ENCODE results near the gene MAP3K8.

Gene MAP3K8

DNA sequence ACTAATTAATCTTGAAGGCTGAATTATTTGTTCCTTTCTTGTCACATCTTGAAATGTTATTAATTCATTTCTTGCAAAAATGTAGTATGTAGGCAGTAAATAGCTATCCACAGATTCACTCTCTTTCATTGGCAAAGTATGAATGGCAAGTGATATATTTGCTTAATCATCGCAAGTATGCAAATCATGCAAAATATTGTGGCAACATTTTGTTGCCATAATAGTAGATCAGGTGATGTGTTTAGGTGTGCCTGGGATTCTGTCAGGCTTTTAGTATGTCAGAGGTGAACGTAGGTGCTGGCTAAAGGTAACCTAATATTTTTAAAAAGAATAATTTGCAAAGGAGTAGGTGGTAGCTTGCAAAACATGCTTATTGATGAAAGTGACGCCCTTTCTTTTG lies 5.9 kb downstream of the MAP3K8 start:
- H2BK120ac ChIP-seq (ENCODE audit: insufficient read depth, low read length, poor library complexity), result no peak overlapping the region

DNA sequence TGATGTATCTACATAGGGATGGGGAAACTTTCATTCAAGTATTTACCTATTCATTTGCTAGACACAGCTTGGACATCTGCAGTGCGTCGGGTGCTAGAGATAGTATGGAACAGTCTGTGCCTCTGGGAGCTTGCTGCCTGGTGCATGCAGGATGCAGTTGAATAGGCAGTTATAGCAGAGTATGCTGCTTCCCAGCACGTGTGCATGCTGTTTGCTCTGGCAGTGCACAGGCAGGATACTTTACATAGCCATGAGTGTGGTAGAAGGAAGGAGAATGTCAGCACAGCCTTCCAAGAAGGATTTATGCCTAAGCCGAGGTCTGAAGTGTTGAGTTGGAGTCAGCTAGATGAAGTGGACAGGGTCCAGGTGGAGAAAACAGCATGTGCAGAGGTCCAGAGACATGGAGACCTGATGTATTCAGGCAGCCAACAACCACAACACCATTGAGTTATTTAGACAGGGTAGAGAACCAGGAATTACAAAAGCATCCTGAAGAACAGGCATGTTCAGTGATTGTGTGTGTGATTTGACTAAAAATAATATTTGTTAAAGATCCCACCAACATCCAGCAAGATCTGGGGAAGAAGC lies 8.1 kb downstream of the MAP3K8 start:
- peaks cover 4% of the 10 kb centered on the region for H3K79me2 ChIP-seq (ENCODE audit: control insufficient read depth, insufficient read depth, low read length, poor library complexity)
- H2AK5ac ChIP-seq (ENCODE audit: low read length), result no peak overlapping the region
- H3K4me3 ChIP-seq (ENCODE audit: low read depth, low read length), result no peak overlapping the region
- no peaks in the 10 kb centered on the region for H3K79me1 ChIP-seq (ENCODE audit: low read length)
- H3K4me2 ChIP-seq (ENCODE audit: low read length), result no peak overlapping the region
- no peaks in the 10 kb centered on the region for H3K9me3 ChIP-seq (ENCODE audit: insufficient read depth, low read depth, low read length)
- H3K23ac ChIP-seq (ENCODE audit: low read length), result no peak overlapping the region
- no peak overlapping the region for H2BK12ac ChIP-seq (ENCODE audit: low read length)
- no peak overlapping the region for H3K14ac ChIP-seq (ENCODE audit: low read length)
- peaks cover 9 to 21% of the 10 kb centered on the region in 2 experiments for H3K36me3 ChIP-seq (ENCODE audit: control insufficient read depth in 1 of 2, insufficient read depth in 2 of 2, low read length in 2 of 2)
- H4K91ac ChIP-seq (ENCODE audit: low read depth, low read length), result no peak overlapping the region
- no peak overlapping the region for H3K9ac ChIP-seq (ENCODE audit: low read length)
- no peak for DNase-seq
- H3K18ac ChIP-seq (ENCODE audit: low read length), result no peak overlapping the region
- no peaks in the 10 kb centered on the region for H3K27me3 ChIP-seq (ENCODE audit: insufficient read depth, low read length)
- no peak overlapping the region for H4K12ac ChIP-seq (ENCODE audit: low read depth, low read length)
- H3K4me1 ChIP-seq (ENCODE audit: control insufficient read depth in 1 of 2, insufficient read depth in 2 of 2, low read length in 2 of 2), result peaks cover 5 to 7% of the 10 kb centered on the region in 2 experiments
- no peak overlapping the region for H2AFZ ChIP-seq (ENCODE audit: insufficient read depth, low read length, poor library complexity)
- H3K27ac ChIP-seq (ENCODE audit: low read depth, low read length), result no peak overlapping the region
- no CpG with 5 or more reads among the region's 4 CpGs for WGBS (ENCODE audit: extremely low coverage, insufficient coverage, insufficient read length)
- H4K8ac ChIP-seq (ENCODE audit: low read depth, low read length), result no peak overlapping the region
- no peak overlapping the region for H2BK120ac ChIP-seq (ENCODE audit: insufficient read depth, low read length, poor library complexity)
- no peak overlapping the region for H3K4ac ChIP-seq (ENCODE audit: low read depth, low read length)
- no peak overlapping the region for H2BK5ac ChIP-seq (ENCODE audit: low read depth, low read length, poor library complexity)

More for the DNA sequence above, 5.9 kb downstream of the MAP3K8 start:
- no peak overlapping the region for H4K8ac ChIP-seq (ENCODE audit: low read depth, low read length)
- H3K27me3 ChIP-seq (ENCODE audit: insufficient read depth, low read length), result no peaks in the 10 kb centered on the region
- peaks cover 7 to 18% of the 10 kb centered on the region in 2 experiments for H3K36me3 ChIP-seq (ENCODE audit: control insufficient read depth in 1 of 2, insufficient read depth in 2 of 2, low read length in 2 of 2)
- H3K79me2 ChIP-seq (ENCODE audit: control insufficient read depth, insufficient read depth, low read length, poor library complexity), result peaks cover 5% of the 10 kb centered on the region
- H2AK5ac ChIP-seq (ENCODE audit: low read length), result no peak overlapping the region
- H2AFZ ChIP-seq (ENCODE audit: insufficient read depth, low read length, poor library complexity), result no peak overlapping the region
- no peak overlapping the region for H3K23ac ChIP-seq (ENCODE audit: low read length)
- no peak overlapping the region for H2BK12ac ChIP-seq (ENCODE audit: low read length)
- no peak overlapping the region for H3K18ac ChIP-seq (ENCODE audit: low read length)
- H3K27ac ChIP-seq (ENCODE audit: low read depth, low read length), result no peak overlapping the region
- no peak overlapping the region for H3K4ac ChIP-seq (ENCODE audit: low read depth, low read length)
- DNase-seq, result peak; percentile 57 to 95
- no peak overlapping the region for H3K4me2 ChIP-seq (ENCODE audit: low read length)
- H3K4me1 ChIP-seq (ENCODE audit: control insufficient read depth in 1 of 2, insufficient read depth in 2 of 2, low read length in 2 of 2), result peaks cover 5 to 7% of the 10 kb centered on the region in 2 experiments
- H4K12ac ChIP-seq (ENCODE audit: low read depth, low read length), result no peak overlapping the region
- no CpG with 5 or more reads among the region's 3 CpGs for WGBS (ENCODE audit: extremely low coverage, insufficient coverage, insufficient read length)
- H4K91ac ChIP-seq (ENCODE audit: low read depth, low read length), result no peak overlapping the region
- no peak overlapping the region for H3K14ac ChIP-seq (ENCODE audit: low read length)
- no peak overlapping the region for H2BK5ac ChIP-seq (ENCODE audit: low read depth, low read length, poor library complexity)
- H3K79me1 ChIP-seq (ENCODE audit: low read length), result peaks cover 5% of the 10 kb centered on the region
- H3K4me3 ChIP-seq (ENCODE audit: low read depth, low read length), result no peak overlapping the region
- no peak overlapping the region for H3K9ac ChIP-seq (ENCODE audit: low read length)
- no peaks in the 10 kb centered on the region for H3K9me3 ChIP-seq (ENCODE audit: insufficient read depth, low read depth, low read length)

DNA sequence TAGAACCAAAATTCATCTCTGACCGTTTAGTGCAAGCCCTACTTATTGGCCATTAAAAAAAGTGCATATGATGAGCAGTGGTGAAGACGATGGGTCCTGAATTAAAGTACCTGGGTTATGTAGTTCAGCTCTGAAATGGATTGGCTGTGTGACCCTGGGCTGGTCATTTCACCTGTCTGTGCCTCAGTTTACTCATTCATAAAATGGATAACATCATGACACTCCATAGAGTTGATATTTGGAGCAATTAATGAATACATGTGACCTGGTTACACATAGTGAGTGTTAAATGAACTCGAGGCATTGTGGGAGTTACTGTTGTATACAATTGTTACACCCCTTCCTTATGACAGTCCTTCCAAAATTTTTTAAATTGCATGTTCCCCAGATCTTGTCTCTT lies 9.1 kb downstream of the MAP3K8 start:
- Histone ChIP-seq H3K36me3 (ENCODE audit: control insufficient read depth in 1 of 2, insufficient read depth in 2 of 2, low read length in 2 of 2) (peaks cover 9 to 20% of the 10 kb centered on the region in 2 experiments), H2AK5ac (ENCODE audit: low read length) (no peak overlapping the region), H3K27me3 (ENCODE audit: insufficient read depth, low read length) (no peaks in the 10 kb centered on the region), H3K14ac (ENCODE audit: low read length) (no peak overlapping the region), H3K79me1 (ENCODE audit: low read length) (no peaks in the 10 kb centered on the region), H3K9me3 (ENCODE audit: insufficient read depth, low read depth, low read length) (no peaks in the 10 kb centered on the region), H3K23ac (ENCODE audit: low read length) (no peak overlapping the region), H3K18ac (ENCODE audit: low read length) (no peak overlapping the region), H4K8ac (ENCODE audit: low read depth, low read length) (no peak overlapping the region), H4K12ac (ENCODE audit: low read depth, low read length) (no peak overlapping the region), H2BK5ac (ENCODE audit: low read depth, low read length, poor library complexity) (no peak overlapping the region), H3K79me2 (ENCODE audit: control insufficient read depth, insufficient read depth, low read length, poor library complexity) (peaks cover 4% of the 10 kb centered on the region), H3K4me1 (ENCODE audit: control insufficient read depth in 1 of 2, insufficient read depth in 2 of 2, low read length in 2 of 2) (peaks cover 0 to 2% of the 10 kb centered on the region in 2 experiments), H4K91ac (ENCODE audit: low read depth, low read length) (no peak overlapping the region), H2AFZ (ENCODE audit: insufficient read depth, low read length, poor library complexity) (no peak overlapping the region), H3K4me2 (ENCODE audit: low read length) (no peak overlapping the region), H3K9ac (ENCODE audit: low read length) (no peak overlapping the region), H3K27ac (ENCODE audit: low read depth, low read length) (no peak overlapping the region), H2BK120ac (ENCODE audit: insufficient read depth, low read length, poor library complexity) (no peak overlapping the region), H3K4me3 (ENCODE audit: low read depth, low read length) (no peak overlapping the region), H3K4ac (ENCODE audit: low read depth, low read length) (no peak overlapping the region), H2BK12ac (ENCODE audit: low read length) (no peak overlapping the region)
- no peak for DNase-seq
- WGBS (ENCODE audit: extremely low coverage, insufficient coverage, insufficient read length), result no CpG with 5 or more reads among the region's 3 CpGs

DNA sequence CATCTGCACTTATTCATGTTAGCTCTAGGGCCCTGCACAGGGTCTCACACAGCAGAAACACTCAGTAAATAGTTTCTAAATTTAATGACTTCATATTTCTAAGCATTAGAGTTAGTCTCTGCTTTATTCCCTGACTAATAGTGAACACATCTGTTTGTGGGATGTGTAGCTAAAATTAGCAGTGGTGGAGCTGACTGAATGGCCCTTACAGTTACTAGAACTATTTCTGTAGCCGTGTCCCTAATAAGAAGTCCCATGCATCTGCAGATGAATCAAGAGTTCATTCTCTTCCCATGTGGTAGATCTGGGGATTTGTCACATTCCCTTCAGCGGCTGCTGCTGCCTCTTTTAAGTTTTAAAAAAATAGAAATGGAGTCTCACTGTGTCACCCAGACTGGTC lies 11.7 kb downstream of the MAP3K8 start:
- Histone ChIP-seq H3K23ac (ENCODE audit: low read length) (no peak overlapping the region), H3K79me1 (ENCODE audit: low read length) (no peaks in the 10 kb centered on the region), H4K12ac (ENCODE audit: low read depth, low read length) (no peak overlapping the region), H3K4me3 (ENCODE audit: low read depth, low read length) (no peak overlapping the region), H4K8ac (ENCODE audit: low read depth, low read length) (no peak overlapping the region), H3K36me3 (ENCODE audit: control insufficient read depth in 1 of 2, insufficient read depth in 2 of 2, low read length in 2 of 2) (peaks cover 21 to 31% of the 10 kb centered on the region in 2 experiments), H3K9me3 (ENCODE audit: insufficient read depth, low read depth, low read length) (no peaks in the 10 kb centered on the region), H3K27me3 (ENCODE audit: insufficient read depth, low read length) (no peaks in the 10 kb centered on the region), H3K18ac (ENCODE audit: low read length) (no peak overlapping the region), H2AFZ (ENCODE audit: insufficient read depth, low read length, poor library complexity) (no peak overlapping the region), H2AK5ac (ENCODE audit: low read length) (no peak overlapping the region), H3K27ac (ENCODE audit: low read depth, low read length) (no peak overlapping the region), H2BK120ac (ENCODE audit: insufficient read depth, low read length, poor library complexity) (no peak overlapping the region), H3K14ac (ENCODE audit: low read length) (no peak overlapping the region), H3K4ac (ENCODE audit: low read depth, low read length) (no peak overlapping the region), H2BK5ac (ENCODE audit: low read depth, low read length, poor library complexity) (no peak overlapping the region), H3K9ac (ENCODE audit: low read length) (no peak overlapping the region), H3K4me2 (ENCODE audit: low read length) (no peak overlapping the region), H4K91ac (ENCODE audit: low read depth, low read length) (no peak overlapping the region), H3K79me2 (ENCODE audit: control insufficient read depth, insufficient read depth, low read length, poor library complexity) (peaks cover 4% of the 10 kb centered on the region), H2BK12ac (ENCODE audit: low read length) (no peak overlapping the region), H3K4me1 (ENCODE audit: control insufficient read depth in 1 of 2, insufficient read depth in 2 of 2, low read length in 2 of 2) (no peaks in the 10 kb centered on the region)
- WGBS (ENCODE audit: extremely low coverage, insufficient coverage, insufficient read length), result no CpG with 5 or more reads among the region's 2 CpGs
- no peak for DNase-seq
